Smooth muscle cell (in vitro differentiated cells): ENCODE data around the gene TMEM108. TPM values are rescaled to one million over a fixed set of nuclear protein-coding genes. Genes with fewer than 3 reads are reported as not detected.

ENCODE experiments used
- DNase-seq: peaks from one replicate; lab custom pipeline; 2025; ENCODE audit not compliant: unreplicated experiment; lab: John Stamatoyannopoulos, UW
- H2AFZ ChIP-seq: fragments of 200-600 bp; sonication (generic); 2 replicates; pipeline ENCODE4 v1.6.0; 2016; ENCODE audit warnings: antibody characterized with exemption, low read depth, mild to moderate bottlenecking
- H3F3A ChIP-seq: fragments of 200-600 bp; sonication (generic); 2 replicates; pipeline ENCODE4 v1.6.0; 2017; ENCODE audit warnings: antibody characterized with exemption, low read depth
- H3K27ac ChIP-seq: fragments of 200-600 bp; sonication (generic); 2 replicates; pipeline ENCODE4 v1.5.1; 2016; ENCODE audit warnings: low read depth, mild to moderate bottlenecking
- H3K27me3 ChIP-seq: fragments of 200-600 bp; sonication (generic); 2 replicates; pipeline ENCODE4 v1.6.1; 2016; ENCODE audit warnings: low read depth, mild to moderate bottlenecking
- H3K36me3 ChIP-seq: fragments of 200-600 bp; sonication (generic); 2 replicates; pipeline ENCODE4 v1.5.1; 2016; ENCODE audit warnings: low read depth
- H3K4me1 ChIP-seq: fragments of 200-600 bp; sonication (generic); 2 replicates; pipeline ENCODE4 v1.5.1; 2016; ENCODE audit warnings: low read depth
- H3K4me2 ChIP-seq: fragments of 200-600 bp; sonication (generic); 2 replicates; pipeline ENCODE4 v1.6.0; 2016; ENCODE audit warnings: mild to moderate bottlenecking
- H3K4me3 ChIP-seq: fragments of 200-600 bp; sonication (generic); 2 replicates; pipeline ENCODE4 v1.5.1; 2016; ENCODE audit warnings: mild to moderate bottlenecking
- H3K79me2 ChIP-seq: fragments of 200-600 bp; sonication (generic); 2 replicates; pipeline ENCODE4 v1.6.0; 2016; ENCODE audit warnings: low read depth, mild to moderate bottlenecking
- H3K9ac ChIP-seq: fragments of 200-600 bp; sonication (generic); 2 replicates; pipeline ENCODE4 v1.6.0; 2016; ENCODE audit warnings: low read depth
- H3K9me3 ChIP-seq: fragments of 200-600 bp; sonication (generic); replicated peaks from 2 replicates; pipeline ENCODE4 v1.5.1; 2016; ENCODE audit warnings: low read depth
- H4K20me1 ChIP-seq: fragments of 200-600 bp; sonication (generic); 2 replicates; pipeline ENCODE4 v1.6.0; 2016; ENCODE audit warnings: low read depth
- WGBS: methylation state at CpG from one replicate; pipeline ENCODE4 v1.1.7; 2016; ENCODE audit warnings: low lambda C conversion rate; 5-methylcytosine and 5-hydroxymethylcytosine counted together
- polyA plus RNA-seq: library from polyadenylated mRNA; unstranded; fragments of >200 nt; fragmentation: Nextera tagmentation; extraction: Ambion mirVana; gene quantifications from 2 replicates; pipeline ENCODE4 v1.2.1, GENCODE V29; 2016
- total RNA-seq: library from RNA; depleted of rRNA; stranded (reverse); fragments of >200 nt; gene quantifications from 2 replicates; pipeline ENCODE4 v1.2.3, GENCODE V29; 2014
- TF ChIP-seq, protein P1 (sequence below): fragments of 200-600 bp; sonication (generic); IDR thresholded peaks from 2 replicates; pipeline ENCODE4 v1.5.1; 2017; ENCODE audit warnings: borderline replicate concordance, mild to moderate bottlenecking, antibody characterized with exemption; ENCODE audit not compliant: insufficient read depth, poor library complexity, severe bottlenecking

TMEM108 gene
- total and polyA plus RNA-seq, 2 experiments from 2014 or later, result 2.4 to 10.8 TPM

DNA sequence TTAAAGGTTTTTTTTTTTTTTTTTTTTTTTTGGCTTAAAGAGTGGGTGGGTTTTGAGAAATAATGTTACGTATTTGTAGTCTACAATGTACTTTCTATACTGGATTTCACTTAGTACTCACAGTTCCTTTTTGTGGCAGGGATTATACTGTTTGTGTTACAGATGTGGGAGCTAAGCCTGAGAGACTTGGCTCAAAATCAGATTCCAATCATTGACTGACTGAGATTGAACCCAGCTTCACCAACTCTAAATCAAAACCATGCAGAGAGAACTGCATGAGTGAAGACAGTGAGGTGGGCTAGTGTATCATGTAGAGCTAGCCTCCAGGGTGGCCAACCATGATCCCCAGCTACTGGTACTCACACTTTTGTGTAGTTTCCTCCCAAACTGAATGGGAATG lies 68.0 kb downstream of the TMEM108 start:
- no peaks in the 10 kb centered on the region for H3K9me3 ChIP-seq
- H3F3A ChIP-seq, result no peaks in the 10 kb centered on the region
- no peak overlapping the region for H3K4me3 ChIP-seq
- H3K79me2 ChIP-seq, result no peaks in the 10 kb centered on the region
- H3K27me3 ChIP-seq, result no peaks in the 10 kb centered on the region
- WGBS, result 80% methylated on average over 1 of the region's 1 CpG
- H3K27ac ChIP-seq, result no peak overlapping the region
- TF ChIP-seq, protein P1, sequence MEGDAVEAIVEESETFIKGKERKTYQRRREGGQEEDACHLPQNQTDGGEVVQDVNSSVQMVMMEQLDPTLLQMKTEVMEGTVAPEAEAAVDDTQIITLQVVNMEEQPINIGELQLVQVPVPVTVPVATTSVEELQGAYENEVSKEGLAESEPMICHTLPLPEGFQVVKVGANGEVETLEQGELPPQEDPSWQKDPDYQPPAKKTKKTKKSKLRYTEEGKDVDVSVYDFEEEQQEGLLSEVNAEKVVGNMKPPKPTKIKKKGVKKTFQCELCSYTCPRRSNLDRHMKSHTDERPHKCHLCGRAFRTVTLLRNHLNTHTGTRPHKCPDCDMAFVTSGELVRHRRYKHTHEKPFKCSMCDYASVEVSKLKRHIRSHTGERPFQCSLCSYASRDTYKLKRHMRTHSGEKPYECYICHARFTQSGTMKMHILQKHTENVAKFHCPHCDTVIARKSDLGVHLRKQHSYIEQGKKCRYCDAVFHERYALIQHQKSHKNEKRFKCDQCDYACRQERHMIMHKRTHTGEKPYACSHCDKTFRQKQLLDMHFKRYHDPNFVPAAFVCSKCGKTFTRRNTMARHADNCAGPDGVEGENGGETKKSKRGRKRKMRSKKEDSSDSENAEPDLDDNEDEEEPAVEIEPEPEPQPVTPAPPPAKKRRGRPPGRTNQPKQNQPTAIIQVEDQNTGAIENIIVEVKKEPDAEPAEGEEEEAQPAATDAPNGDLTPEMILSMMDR, result no peak
- H3K4me2 ChIP-seq, result no peak overlapping the region
- DNase-seq, result no peak
- H3K4me1 ChIP-seq, result peaks cover 4% of the 10 kb centered on the region
- H3K9ac ChIP-seq, result no peak overlapping the region
- H2AFZ ChIP-seq, result no peak overlapping the region
- H3K36me3 ChIP-seq, result no peaks in the 10 kb centered on the region
- H4K20me1 ChIP-seq, result no peaks in the 10 kb centered on the region

DNA sequence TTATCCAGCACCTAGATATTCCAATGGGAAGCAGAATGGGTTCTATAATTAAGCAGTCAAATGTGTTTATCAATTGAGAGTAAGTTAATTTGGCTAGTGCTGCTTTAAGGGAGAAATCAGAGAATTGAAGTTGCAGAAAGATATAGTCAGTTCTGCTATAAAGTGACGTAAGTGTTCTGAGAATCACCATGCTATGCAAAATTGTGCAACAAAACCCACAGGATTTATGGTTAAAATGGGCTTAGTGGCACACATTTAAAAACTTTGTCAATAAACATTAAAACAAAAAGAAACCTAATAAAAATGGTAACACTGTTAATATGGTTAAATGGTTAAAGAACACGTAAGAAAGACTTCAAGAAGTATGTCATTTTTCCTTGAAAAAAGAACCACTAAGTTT lies 74.5 kb downstream of the TMEM108 start:
- H3K9me3 ChIP-seq, result no peaks in the 10 kb centered on the region
- no peaks in the 10 kb centered on the region for H3K36me3 ChIP-seq
- 36% methylated on average over 2 of the region's 2 CpGs for WGBS
- no peak for DNase-seq
- no peaks in the 10 kb centered on the region for H3F3A ChIP-seq
- H3K27ac ChIP-seq, result no peak overlapping the region
- no peak overlapping the region for H3K9ac ChIP-seq
- H3K4me2 ChIP-seq, result peak overlapping the region; percentile 70
- no peaks in the 10 kb centered on the region for H4K20me1 ChIP-seq
- H2AFZ ChIP-seq, result no peak overlapping the region
- H3K79me2 ChIP-seq, result no peaks in the 10 kb centered on the region
- TF ChIP-seq, protein P1, result no peak
- H3K4me1 ChIP-seq, result peaks cover under 1% of the 10 kb centered on the region
- H3K27me3 ChIP-seq, result no peaks in the 10 kb centered on the region
- no peak overlapping the region for H3K4me3 ChIP-seq

DNA sequence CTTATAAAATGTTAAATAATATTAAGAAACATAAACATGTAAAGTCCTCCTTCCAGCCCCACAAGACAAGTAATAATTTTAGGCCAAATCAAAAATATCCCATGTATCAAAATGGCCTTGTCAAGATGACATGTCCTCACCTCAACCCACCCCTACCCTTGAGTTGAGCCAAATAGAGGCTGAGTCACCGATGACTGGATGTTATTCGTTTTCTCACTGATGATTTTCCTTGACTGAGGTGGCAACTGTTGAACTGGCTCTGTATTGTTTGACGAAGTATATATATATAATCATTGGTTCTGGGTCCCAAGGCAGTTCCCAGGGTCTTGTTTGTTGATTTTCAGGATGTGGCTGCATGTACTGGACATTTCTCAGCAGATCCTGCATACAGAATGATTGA lies 75.3 kb downstream of the TMEM108 start:
- Histone ChIP-seq H3K36me3 (no peaks in the 10 kb centered on the region), H3K4me2 (no peak overlapping the region), H3K9ac (no peak overlapping the region), H3K4me3 (no peak overlapping the region), H2AFZ (no peak overlapping the region), H3K27me3 (no peaks in the 10 kb centered on the region), H3K27ac (no peak overlapping the region), H3F3A (no peaks in the 10 kb centered on the region), H3K79me2 (no peaks in the 10 kb centered on the region), H4K20me1 (no peaks in the 10 kb centered on the region), H3K9me3 (no peaks in the 10 kb centered on the region), H3K4me1 (no peaks in the 10 kb centered on the region)
- no peak for DNase-seq
- 86% methylated on average over 3 of the region's 3 CpGs for WGBS
- TF ChIP-seq, protein P1, result no peak

DNA sequence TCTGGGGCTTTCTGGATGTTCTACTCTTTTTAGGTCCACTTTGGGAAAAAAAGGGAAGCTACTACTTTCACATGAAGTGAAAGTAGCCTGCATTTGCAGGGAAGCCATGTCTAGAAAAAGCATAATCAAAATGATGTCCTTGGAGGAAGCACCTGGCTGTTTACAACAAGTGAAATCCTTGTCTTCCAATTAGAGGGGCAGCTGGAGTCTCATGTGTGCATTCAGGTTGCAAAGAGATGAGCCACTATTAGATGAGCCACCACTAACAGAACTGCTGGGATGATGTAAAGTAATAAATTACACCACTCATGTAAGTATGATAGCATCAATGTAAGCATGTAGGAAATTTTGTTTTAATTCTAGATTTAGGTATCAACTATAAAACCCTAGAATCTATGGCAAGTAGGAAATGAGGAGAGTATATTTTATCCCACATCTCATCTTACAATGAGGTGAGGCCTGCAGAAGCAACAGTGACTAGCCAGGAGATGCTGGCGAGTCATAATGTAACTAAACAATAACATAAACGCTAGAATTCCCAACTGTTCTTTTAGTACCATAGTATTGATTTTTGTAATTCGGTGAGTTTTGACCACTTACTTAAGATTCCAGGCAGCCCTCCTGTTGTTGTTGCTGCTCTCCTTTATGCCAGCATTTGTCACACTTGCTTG lies 75.9 kb downstream of the TMEM108 start:
- WGBS, result 90% methylated on average over 3 of the region's 3 CpGs
- Histone ChIP-seq H3F3A (no peaks in the 10 kb centered on the region), H3K27ac (no peak overlapping the region), H3K79me2 (no peaks in the 10 kb centered on the region), H3K9me3 (no peaks in the 10 kb centered on the region), H2AFZ (no peak overlapping the region), H3K4me2 (no peak overlapping the region), H3K4me3 (no peak overlapping the region), H3K4me1 (no peaks in the 10 kb centered on the region), H3K9ac (no peak overlapping the region), H3K36me3 (no peaks in the 10 kb centered on the region), H4K20me1 (no peaks in the 10 kb centered on the region), H3K27me3 (no peaks in the 10 kb centered on the region)
- no peak for DNase-seq
- TF ChIP-seq, protein P1, result no peak
